Neural progenitor cell (in vitro differentiated cells): ENCODE data around the gene WDTC1. TPM values are rescaled to one million over a fixed set of nuclear protein-coding genes. Genes with fewer than 3 reads are reported as not detected.

Experiments used
- DNase-seq: peaks from one replicate; pipeline ENCODE4 v3.0.0-alpha.2; 2016; ENCODE audit warnings: low spot score
- H2AFZ ChIP-seq: fragments of 200-600 bp; sonication (generic); replicated peaks from 2 replicates; pipeline ENCODE4 v1.6.1; 2016; ENCODE audit warnings: antibody characterized with exemption
- H3F3A ChIP-seq: fragments of 200-600 bp; sonication (generic); 2 replicates; pipeline ENCODE4 v1.6.1; 2016; ENCODE audit warnings: antibody characterized with exemption, low read depth
- H3K27ac ChIP-seq: fragments of 200-600 bp; sonication (generic); 2 replicates; pipeline ENCODE4 v1.5.1; 2016; ENCODE audit warnings: mild to moderate bottlenecking
- H3K27me3 ChIP-seq: fragments of 200-600 bp; sonication (generic); 2 replicates; pipeline ENCODE4 v1.6.1; 2016; ENCODE audit warnings: mild to moderate bottlenecking, moderate library complexity
- H3K36me3 ChIP-seq: fragments of 200-600 bp; sonication (generic); 2 replicates; pipeline ENCODE4 v1.5.1; 2016
- H3K4me1 ChIP-seq: fragments of 200-600 bp; sonication (generic); 2 replicates; pipeline ENCODE4 v1.6.1; 2016; ENCODE audit warnings: mixed run types
- H3K4me2 ChIP-seq: fragments of 200-600 bp; sonication (generic); 2 replicates; pipeline ENCODE4 v1.6.1; 2016
- H3K4me3 ChIP-seq: fragments of 200-600 bp; sonication (generic); 2 replicates; pipeline ENCODE4 v1.5.1; 2016
- H3K79me2 ChIP-seq: fragments of 200-600 bp; sonication (generic); 2 replicates; pipeline ENCODE4 v1.6.1; 2016; ENCODE audit warnings: low read depth
- H3K9ac ChIP-seq: fragments of 200-600 bp; sonication (generic); 2 replicates; pipeline ENCODE4 v1.6.1; 2016
- H3K9me3 ChIP-seq: fragments of 200-600 bp; sonication (generic); 2 replicates; pipeline ENCODE4 v1.5.1; 2016; ENCODE audit warnings: low read depth
- H4K20me1 ChIP-seq: fragments of 200-600 bp; sonication (generic); 2 replicates; pipeline ENCODE4 v1.6.1; 2016; ENCODE audit warnings: low read depth
- H3K27ac Mint-ChIP-seq: 3 replicates; pipeline ENCODE4 v1.8.0; 2021; ENCODE audit warnings: mixed read lengths
- H3K27me3 Mint-ChIP-seq: 2 replicates; pipeline ENCODE4 v1.8.0; 2022; ENCODE audit warnings: low read depth, mild to moderate bottlenecking, inconsistent platforms, moderate library complexity, mixed read lengths; ENCODE audit not compliant: insufficient read depth
- H3K36me3 Mint-ChIP-seq: 3 replicates; pipeline ENCODE4 v1.8.0; 2021; ENCODE audit warnings: mixed read lengths
- H3K4me1 Mint-ChIP-seq: 3 replicates; pipeline ENCODE4 v1.8.0; 2021; ENCODE audit warnings: mixed read lengths
- H3K4me3 Mint-ChIP-seq: 3 replicates; pipeline ENCODE4 v1.8.0; 2021; ENCODE audit warnings: mild to moderate bottlenecking, moderate library complexity, mixed read lengths
- H3K9me3 Mint-ChIP-seq: 3 replicates; pipeline ENCODE4 v1.8.0; 2020; ENCODE audit warnings: mixed read lengths
- EZH2 ChIP-seq: fragments of 200-600 bp; sonication (generic); IDR thresholded peaks from 2 replicates; pipeline ENCODE4 v1.6.1; 2017; ENCODE audit warnings: antibody characterized with exemption, mild to moderate bottlenecking, moderate library complexity
- EZH2phosphoT487 ChIP-seq: fragments of 200-600 bp; sonication (generic); IDR thresholded peaks from 2 replicates; pipeline ENCODE4 v1.6.1; 2017; ENCODE audit warnings: antibody characterized with exemption
- total RNA-seq: library from RNA; depleted of rRNA; stranded (reverse); fragments of >200 nt; gene quantifications from 2 replicates; pipeline ENCODE4 v1.2.3, GENCODE V29; 2015; ENCODE audit warnings: low replicate concordance
- TF ChIP-seq, protein P1 (sequence below): fragments of 200-600 bp; sonication (generic); IDR thresholded peaks from 2 replicates; pipeline ENCODE4 v1.5.1; 2017; ENCODE audit warnings: antibody characterized with exemption, mild to moderate bottlenecking

The WDTC1 gene
- total RNA-seq, 1 donor from 2014 or later = 17.8 TPM

DNA sequence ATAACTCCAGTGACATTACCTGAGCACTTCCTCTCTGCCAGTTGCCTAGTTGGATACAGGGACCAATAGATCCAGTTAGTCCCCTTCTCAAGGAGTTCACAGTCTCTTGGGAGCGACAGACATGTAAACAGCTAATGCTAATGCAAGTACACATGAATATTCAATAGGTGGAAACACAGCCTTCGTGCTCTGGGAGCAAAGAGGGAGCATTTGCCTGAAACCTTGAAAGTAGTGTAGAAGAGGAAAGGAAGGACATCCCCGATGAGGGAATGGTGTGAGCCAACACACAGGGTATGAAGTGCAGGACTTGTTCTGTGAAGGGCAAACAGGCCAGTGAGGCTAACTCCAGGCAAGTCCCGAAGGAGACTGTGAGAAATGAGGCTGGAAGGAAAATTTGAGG, 83.7 kb downstream of the WDTC1 start:
- no peaks in the 10 kb centered on the region for H3K36me3 ChIP-seq
- H3K9ac ChIP-seq = peak overlapping the region; percentile 38
- no peak overlapping the region for H3K27ac ChIP-seq
- Mint-ChIP-seq H3K4me3 (no peak overlapping the region), H3K4me1 (peaks cover 24% of the 10 kb centered on the region), H3K27ac (peak overlapping the region; percentile 3), H3K36me3 (no peaks in the 10 kb centered on the region), H3K9me3 (no peaks in the 10 kb centered on the region), H3K27me3 (peaks cover 2% of the 10 kb centered on the region)
- H2AFZ ChIP-seq = peak overlapping the region; percentile 50
- DNase-seq = no peak
- H3K4me3 ChIP-seq = no peak overlapping the region
- no peaks in the 10 kb centered on the region for H3K9me3 ChIP-seq
- H4K20me1 ChIP-seq = no peaks in the 10 kb centered on the region
- H3K4me2 ChIP-seq = no peak overlapping the region
- H3K79me2 ChIP-seq = peaks cover 10% of the 10 kb centered on the region
- peaks cover 7% of the 10 kb centered on the region for H3F3A ChIP-seq
- no peaks in the 10 kb centered on the region for H3K27me3 ChIP-seq
- H3K4me1 ChIP-seq = peaks cover 8% of the 10 kb centered on the region
- TF ChIP-seq EZH2 = no peak
- TF ChIP-seq EZH2phosphoT487 = no peak
- TF ChIP-seq, protein P1, sequence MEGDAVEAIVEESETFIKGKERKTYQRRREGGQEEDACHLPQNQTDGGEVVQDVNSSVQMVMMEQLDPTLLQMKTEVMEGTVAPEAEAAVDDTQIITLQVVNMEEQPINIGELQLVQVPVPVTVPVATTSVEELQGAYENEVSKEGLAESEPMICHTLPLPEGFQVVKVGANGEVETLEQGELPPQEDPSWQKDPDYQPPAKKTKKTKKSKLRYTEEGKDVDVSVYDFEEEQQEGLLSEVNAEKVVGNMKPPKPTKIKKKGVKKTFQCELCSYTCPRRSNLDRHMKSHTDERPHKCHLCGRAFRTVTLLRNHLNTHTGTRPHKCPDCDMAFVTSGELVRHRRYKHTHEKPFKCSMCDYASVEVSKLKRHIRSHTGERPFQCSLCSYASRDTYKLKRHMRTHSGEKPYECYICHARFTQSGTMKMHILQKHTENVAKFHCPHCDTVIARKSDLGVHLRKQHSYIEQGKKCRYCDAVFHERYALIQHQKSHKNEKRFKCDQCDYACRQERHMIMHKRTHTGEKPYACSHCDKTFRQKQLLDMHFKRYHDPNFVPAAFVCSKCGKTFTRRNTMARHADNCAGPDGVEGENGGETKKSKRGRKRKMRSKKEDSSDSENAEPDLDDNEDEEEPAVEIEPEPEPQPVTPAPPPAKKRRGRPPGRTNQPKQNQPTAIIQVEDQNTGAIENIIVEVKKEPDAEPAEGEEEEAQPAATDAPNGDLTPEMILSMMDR = no peak

DNA sequence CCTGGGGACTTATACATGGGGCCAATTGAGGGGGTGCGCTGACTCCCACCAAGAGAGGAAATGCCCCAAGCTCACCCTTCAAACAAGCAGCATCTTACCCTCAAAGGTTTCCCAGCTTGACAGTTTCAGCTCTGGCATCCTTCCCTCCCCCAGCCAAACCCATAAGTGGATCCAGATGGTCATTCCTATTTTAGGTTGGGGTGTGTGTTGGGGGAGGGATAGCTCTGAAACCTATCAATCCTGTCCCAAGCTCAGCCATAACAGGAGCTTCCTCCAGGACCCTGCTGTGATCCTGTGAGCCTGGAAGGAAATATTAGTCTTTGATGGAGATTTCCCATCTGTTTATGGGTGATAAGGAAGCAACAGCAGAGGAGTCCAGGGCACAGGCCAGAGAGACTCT, 84.2 kb downstream of the WDTC1 start:
- H3F3A ChIP-seq = peaks cover 7% of the 10 kb centered on the region
- H3K4me3 ChIP-seq = no peak overlapping the region
- TF ChIP-seq, protein P1 = no peak
- TF ChIP-seq EZH2 (no peak), EZH2phosphoT487 (no peak)
- Mint-ChIP-seq H3K27ac (no peak overlapping the region), H3K4me1 (peaks cover 28% of the 10 kb centered on the region), H3K9me3 (no peaks in the 10 kb centered on the region), H3K4me3 (no peak overlapping the region), H3K27me3 (peaks cover 3% of the 10 kb centered on the region), H3K36me3 (no peaks in the 10 kb centered on the region)
- H3K4me2 ChIP-seq = no peak overlapping the region
- no peaks in the 10 kb centered on the region for H3K27me3 ChIP-seq
- H2AFZ ChIP-seq = peak overlapping the region; percentile 50
- H3K36me3 ChIP-seq = no peaks in the 10 kb centered on the region
- peaks cover 11% of the 10 kb centered on the region for H3K4me1 ChIP-seq
- peaks cover 14% of the 10 kb centered on the region for H3K79me2 ChIP-seq
- no peaks in the 10 kb centered on the region for H3K9me3 ChIP-seq
- no peak overlapping the region for H3K27ac ChIP-seq
- H4K20me1 ChIP-seq = no peaks in the 10 kb centered on the region
- no peak for DNase-seq
- peak overlapping the region; percentile 38 for H3K9ac ChIP-seq

DNA sequence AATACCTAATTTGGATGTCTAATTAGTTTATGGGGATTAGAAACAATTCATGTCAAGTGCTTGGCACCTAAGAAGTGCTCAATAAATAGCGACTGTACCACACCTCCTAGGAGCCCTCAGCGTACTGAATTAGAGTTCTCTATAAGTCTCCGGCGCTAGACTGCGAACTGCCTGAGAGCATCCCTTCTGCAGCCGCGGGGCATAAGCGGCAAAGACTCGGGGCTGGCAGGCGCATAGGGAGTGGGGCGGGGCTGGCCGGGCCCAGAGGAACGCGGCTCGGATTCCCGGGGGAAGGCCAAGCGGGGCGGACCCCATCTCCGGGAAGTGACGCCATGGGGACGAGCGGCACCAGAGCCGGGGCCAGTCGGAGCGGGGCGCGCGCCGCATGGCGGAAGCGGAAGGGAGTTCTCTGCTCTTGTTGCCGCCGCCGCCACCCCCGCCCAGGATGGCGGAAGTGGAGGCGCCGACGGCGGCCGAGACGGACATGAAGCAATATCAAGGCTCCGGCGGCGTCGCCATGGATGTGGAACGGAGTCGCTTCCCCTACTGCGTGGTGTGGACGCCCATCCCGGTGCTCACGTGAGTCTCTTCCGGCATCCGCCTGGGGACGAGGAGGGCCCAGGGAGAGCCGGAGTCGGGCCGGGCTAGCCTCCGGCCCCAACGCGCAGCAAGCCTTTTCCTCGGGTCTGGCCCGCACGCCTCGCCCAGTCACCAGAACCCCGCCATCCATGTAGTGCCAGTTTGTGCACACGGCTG, 87.6 kb downstream of the WDTC1 start, which contains the start of gene TMEM222:
TSS of gene TMEM222 (plus strand) at position 351 of the 756 bp plus-strand sequence. CDS start at position 386, 35 bp downstream.
- no peaks in the 10 kb centered on the region for H3K9me3 Mint-ChIP-seq
- H3K27ac Mint-ChIP-seq = peak within 1 kb of the TSS; percentile 97

More for the DNA sequence above, 87.6 kb downstream of the WDTC1 start, which contains the start of gene TMEM222:
- H3K4me1 ChIP-seq = peaks cover 6% of the 10 kb centered on the region
- peak within 1 kb of the TSS; percentile 94 for H3K4me3 ChIP-seq
- H3K27me3 ChIP-seq = no peaks in the 10 kb centered on the region
- no peaks in the 10 kb centered on the region for H3K36me3 ChIP-seq
- peaks cover 7% of the 10 kb centered on the region for H3F3A ChIP-seq
- H3K9me3 ChIP-seq = no peaks in the 10 kb centered on the region
- H3K27me3 Mint-ChIP-seq = peaks cover 4% of the 10 kb centered on the region
- H2AFZ ChIP-seq = peak within 1 kb of the TSS; percentile 94
- no peaks in the 10 kb centered on the region for H4K20me1 ChIP-seq
- H3K27ac ChIP-seq = peak within 1 kb of the TSS; percentile 15
- DNase-seq = peak; percentile 98
- peaks cover 8% of the 10 kb centered on the region for H3K36me3 Mint-ChIP-seq
- peak within 1 kb of the TSS; percentile 97 for H3K4me3 Mint-ChIP-seq
- peak; percentile 36 for TF ChIP-seq EZH2
- TF ChIP-seq, protein P1 = no peak
- no peak for TF ChIP-seq EZH2phosphoT487
- peak within 1 kb of the TSS; percentile 95 for H3K4me2 ChIP-seq
- H3K4me1 Mint-ChIP-seq = peaks cover 27% of the 10 kb centered on the region
- H3K9ac ChIP-seq = peak within 1 kb of the TSS; percentile 93
- peaks cover 48% of the 10 kb centered on the region for H3K79me2 ChIP-seq
